A549 (cell line): Measurements from ENCODE around the gene CDCA7L. TPM values are rescaled to one million over a fixed set of nuclear protein-coding genes. Genes with fewer than 3 reads are reported as not detected.

Experiments
- ATAC-seq, 2 experiments: fragments of 200-7000 bp in 1 of 2; fragments of >200 bp in 1 of 2; cut with Nextera tagmentation in 1 of 2; cut with Tn5 transposase in 1 of 2; 3 replicates each; pipeline versions ENCODE4 v1.8.0 to v1.9.1; 2018 to 2020; ENCODE audit warnings: mild to moderate bottlenecking in 1 of 2, moderate library complexity in 1 of 2
- CTCF ChIA-PET: fragments of 300-600 bp; sonication (Branson Sonifier 250); formaldehyde crosslinking; extraction: SDS; loops from one replicate; lab custom pipeline; 2021; ENCODE audit warnings: antibody characterized with exemption, inconsistent platforms; lab: Yijun Ruan, JAX
- POLR2A ChIA-PET: fragments of 350-600 bp; formaldehyde crosslinking; extraction: SDS; loops from one replicate; lab custom pipeline; 2021; ENCODE audit warnings: antibody characterized with exemption, inconsistent platforms; lab: Yijun Ruan, JAX
- DNase-seq, 2 experiments: peaks; one replicate each; pipeline versions ENCODE4 v3.0.0 to v3.0.0-alpha.2; 2011 to 2016; ENCODE audit warnings: low read depth in 1 of 2, low spot score in 1 of 2
- FAIRE-seq: peaks from 2 replicates; lab custom pipeline; 2011; peaks lifted over from hg19 to GRCh38; lab: Jason Lieb, UNC
- H3K27ac ChIP-seq, 2 experiments: fragments of >200 bp; sonication (Bioruptor Twin); formaldehyde crosslinking; 3 replicates each; pipeline ENCODE4 v1.5.1; 2016 to 2017
- H3K4me1 ChIP-seq: fragments of >200 bp; sonication (Bioruptor Twin); formaldehyde crosslinking; 3 replicates; pipeline ENCODE4 v1.6.1; 2016
- H3K4me2 ChIP-seq: fragments of >200 bp; sonication (Bioruptor Twin); formaldehyde crosslinking; 3 replicates; pipeline ENCODE4 v1.6.1; 2016
- H3K4me3 ChIP-seq: fragments of >200 bp; sonication (Bioruptor Twin); formaldehyde crosslinking; 3 replicates; pipeline ENCODE4 v1.5.1; 2016
- H3K9me3 ChIP-seq: fragments of >200 bp; sonication (Bioruptor Twin); formaldehyde crosslinking; 3 replicates; pipeline ENCODE4 v1.6.1; 2016
- CBX8 ChIP-seq: fragments of 200-600 bp; sonication (generic); IDR thresholded peaks from 2 replicates; pipeline ENCODE4 v1.6.1; 2016
- CHD4 ChIP-seq: fragments of 200-600 bp; sonication (generic); IDR thresholded peaks from 2 replicates; pipeline ENCODE4 v1.6.1; 2016; ENCODE audit warnings: antibody characterized with exemption, mild to moderate bottlenecking, borderline replicate concordance
- CTCF ChIP-seq: fragments of >200 bp; sonication (Bioruptor Twin); formaldehyde crosslinking; IDR thresholded peaks from 3 replicates; pipeline ENCODE4 v1.5.1; 2016
- ELK1 ChIP-seq: fragments of 150-350 bp; IDR thresholded peaks from 2 replicates; pipeline ENCODE4 v1.6.1; 2014; ENCODE audit warnings: low read depth, mild to moderate bottlenecking, low read length
- EP300 ChIP-seq, 2 experiments: fragments of >200 bp; sonication (Bioruptor Twin); formaldehyde crosslinking; IDR thresholded peaks; 2 replicates in 1 of 2; 3 replicates in 1 of 2; pipeline ENCODE4 v1.6.1; 2016 to 2017
- HDAC2 ChIP-seq: fragments of 200-600 bp; sonication (generic); IDR thresholded peaks from 2 replicates; pipeline ENCODE4 v1.6.1; 2016
- HOXA7 ChIP-seq: fragments of 250-450 bp; sonication (Bioruptor Pico); IDR thresholded peaks from 2 replicates; pipeline ENCODE4 v1.5.0; 2020; ENCODE audit warnings: mild to moderate bottlenecking, moderate library complexity
- HOXB5 ChIP-seq: fragments of 250-450 bp; sonication (Bioruptor Pico); IDR thresholded peaks from 2 replicates; pipeline ENCODE4 v1.5.0; 2020; ENCODE audit warnings: mild to moderate bottlenecking, moderate library complexity
- JUNB ChIP-seq: fragments of >200 bp; sonication (Bioruptor Twin); formaldehyde crosslinking; IDR thresholded peaks from 2 replicates; pipeline ENCODE4 v1.6.1; 2016
- KDM5A ChIP-seq: fragments of 200-600 bp; sonication (generic); IDR thresholded peaks from 2 replicates; pipeline ENCODE4 v1.6.1; 2016; ENCODE audit warnings: antibody characterized with exemption, mild to moderate bottlenecking
- MAFK ChIP-seq: fragments of 450-650 bp; IDR thresholded peaks from 2 replicates; pipeline ENCODE4 v1.6.1; 2014; ENCODE audit not compliant: partially characterized antibody
- MAZ ChIP-seq: fragments of 150-350 bp; IDR thresholded peaks from 2 replicates; pipeline ENCODE4 v1.6.1; 2014; ENCODE audit warnings: antibody characterized with exemption, low read depth, low read length, borderline replicate concordance
- MYC ChIP-seq: IDR thresholded peaks from 2 replicates; pipeline ENCODE4 v1.6.1; 2012; ENCODE audit warnings: mild to moderate bottlenecking, inconsistent platforms, low read length, improper control_type of control experiment, borderline replicate concordance
- NR3C1 ChIP-seq: fragments of >200 bp; sonication (Bioruptor Twin); formaldehyde crosslinking; IDR thresholded peaks from 3 replicates; pipeline ENCODE4 v1.6.1; 2017
- POLR2A ChIP-seq: IDR thresholded peaks from 2 replicates; pipeline ENCODE4 v1.6.1; 2012; ENCODE audit warnings: mild to moderate bottlenecking, low read length
- RFX5 ChIP-seq: fragments of 450-650 bp; IDR thresholded peaks from 2 replicates; pipeline ENCODE4 v1.7.1; 2014; ENCODE audit warnings: antibody characterized with exemption, mild to moderate bottlenecking, moderate library complexity
- RNF2 ChIP-seq: fragments of 200-600 bp; sonication (generic); IDR thresholded peaks from 2 replicates; pipeline ENCODE4 v1.6.1; 2016; ENCODE audit warnings: low read depth, mild to moderate bottlenecking, antibody characterized with exemption, moderate library complexity, borderline replicate concordance
- TP53 ChIP-seq: fragments of 250-450 bp; sonication (Bioruptor Pico); IDR thresholded peaks from 2 replicates; pipeline ENCODE4 v1.5.0; 2021; ENCODE audit warnings: mild to moderate bottlenecking, moderate library complexity
- WGBS: methylation state at CpG from one replicate; pipeline ENCODE4 v1.1.6; 2017; ENCODE audit errors: missing lambda C conversion rate; 5-methylcytosine and 5-hydroxymethylcytosine counted together
- polyA plus RNA-seq, 4 experiments: library from polyadenylated mRNA; depleted of rRNA in 3 of 4; stranded (reverse); fragments of >200 nt; fragmentation: RNase III in 1 of 4; extraction: RNeasy Plus Mini Kit Qiagen cat#74134 plus additional on column Dnase treatment in 1 of 4; gene quantifications; 2 replicates in 3 of 4; 3 replicates in 1 of 4; pipeline ENCODE4 v1.2.3, GENCODE V29; 2011 to 2017
- TF ChIP-seq, protein P1 (sequence below): fragments of 250-450 bp; sonication (Bioruptor Pico); IDR thresholded peaks from 2 replicates; pipeline ENCODE4 v1.5.0; 2021; ENCODE audit warnings: mild to moderate bottlenecking, moderate library complexity, borderline replicate concordance
- TF ChIP-seq, protein P2 (sequence below): fragments of 200-600 bp; sonication (generic); IDR thresholded peaks from 2 replicates; pipeline ENCODE4 v1.6.1; 2016; ENCODE audit warnings: antibody characterized with exemption, mild to moderate bottlenecking, moderate library complexity

Gene CDCA7L
- polyA plus RNA-seq, 2 of the 4 experiments (the other 2 are of a cell fraction), result 20.8 to 27.8 TPM

DNA sequence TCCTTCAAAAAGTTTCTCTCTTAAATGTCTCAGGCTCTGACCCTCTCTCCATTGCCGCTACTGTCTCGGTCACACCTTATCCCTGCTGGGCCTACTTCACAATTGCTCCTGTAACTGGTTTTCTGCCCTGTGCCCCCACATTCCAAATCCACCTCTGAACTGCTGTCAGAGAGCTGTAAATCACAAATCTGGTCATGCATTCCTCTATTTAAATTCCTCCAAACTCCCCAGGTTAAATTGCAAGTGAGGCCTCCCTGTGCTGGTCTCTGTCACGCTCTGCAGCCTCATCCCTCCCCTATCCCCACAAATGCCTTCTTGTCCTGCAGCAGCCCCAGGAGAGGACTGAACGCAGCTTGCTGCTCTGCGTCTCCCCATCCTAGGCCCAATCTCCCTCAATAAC is 40.4 kb upstream of the CDCA7L start:
- Histone ChIP-seq H3K9me3 (no peaks in the 10 kb centered on the region), H3K27ac (no peak overlapping the region), H3K4me3 (no peak overlapping the region), H3K4me2 (no peak overlapping the region), H3K4me1 (no peaks in the 10 kb centered on the region)
- FAIRE-seq (no peak), ATAC-seq (no peak), DNase-seq (no peak)
- TF ChIP-seq CHD4, result no peak
- TF ChIP-seq CTCF, result no peak
- no peak for TF ChIP-seq HDAC2
- no peak for TF ChIP-seq RNF2
- TF ChIP-seq HOXB5 (CRISPR knock-in tag), result no peak
- CTCF ChIA-PET, result no interaction called here
- POLR2A ChIA-PET, result no interaction called here
- 59% methylated on average over 5 of the region's 5 CpGs for WGBS

- 0% methylated on average over 2 of the region's 2 CpGs for WGBS
- no peak for DNase-seq
- TF ChIP-seq KDM5A (no peak), RFX5 (no peak), CBX8 (no peak)
- TF ChIP-seq, protein P1, sequence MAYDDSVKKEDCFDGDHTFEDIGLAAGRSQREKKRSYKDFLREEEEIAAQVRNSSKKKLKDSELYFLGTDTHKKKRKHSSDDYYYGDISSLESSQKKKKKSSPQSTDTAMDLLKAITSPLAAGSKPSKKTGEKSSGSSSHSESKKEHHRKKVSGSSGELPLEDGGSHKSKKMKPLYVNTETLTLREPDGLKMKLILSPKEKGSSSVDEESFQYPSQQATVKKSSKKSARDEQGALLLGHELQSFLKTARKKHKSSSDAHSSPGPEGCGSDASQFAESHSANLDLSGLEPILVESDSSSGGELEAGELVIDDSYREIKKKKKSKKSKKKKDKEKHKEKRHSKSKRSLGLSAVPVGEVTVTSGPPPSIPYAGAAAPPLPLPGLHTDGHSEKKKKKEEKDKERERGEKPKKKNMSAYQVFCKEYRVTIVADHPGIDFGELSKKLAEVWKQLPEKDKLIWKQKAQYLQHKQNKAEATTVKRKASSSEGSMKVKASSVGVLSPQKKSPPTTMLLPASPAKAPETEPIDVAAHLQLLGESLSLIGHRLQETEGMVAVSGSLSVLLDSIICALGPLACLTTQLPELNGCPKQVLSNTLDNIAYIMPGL (CRISPR knock-in tag), result no peak
- TF ChIP-seq, all 56 proteins: peak for 0
- ATAC-seq (no peak), FAIRE-seq (no peak)
- Histone ChIP-seq H3K27ac (no peak overlapping the region), H3K4me2 (no peak overlapping the region), H3K4me1 (no peaks in the 10 kb centered on the region), H3K9me3 (no peaks in the 10 kb centered on the region), H3K4me3 (no peak overlapping the region)
- ChIA-PET POLR2A (no interaction called here), CTCF (interaction anchor here (0.9 to 1.6 kb wide), 2 partner anchors 15 to 18 kb away, joined by 5 to 6 read pairs; no protein-coding TSS in a partner anchor)
These were observed 38.3 kb upstream of the CDCA7L start for GRCh38 chr7:21984042-21984441.

DNA sequence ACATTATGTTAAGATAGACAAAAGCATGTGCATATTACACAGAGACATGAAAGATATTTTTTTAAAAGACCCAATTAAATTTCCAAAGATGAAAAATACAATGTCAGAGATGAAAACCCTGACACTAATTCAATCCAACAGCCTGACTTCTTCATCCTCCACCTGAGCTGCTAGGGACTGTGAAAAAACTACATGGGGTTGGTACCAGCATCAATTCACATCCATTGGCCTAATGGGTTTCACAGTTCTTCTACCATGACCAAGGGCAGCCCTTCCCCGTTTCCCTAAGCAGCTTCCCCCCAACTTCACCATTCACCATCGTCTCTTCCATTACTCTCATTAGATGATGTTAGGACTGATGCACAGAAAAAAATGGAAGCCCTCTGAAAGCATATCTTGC is 37.4 kb upstream of the CDCA7L start:
- CTCF ChIA-PET, result interaction anchor here (1.0 to 1.6 kb wide), 2 partner anchors 10 to 18 kb away, joined by 3 to 6 read pairs; no protein-coding TSS in a partner anchor
- DNase-seq (no peak), FAIRE-seq (no peak), ATAC-seq (no peak)
- no peak overlapping the region for H3K4me3 ChIP-seq
- H3K9me3 ChIP-seq, result no peaks in the 10 kb centered on the region
- no peak overlapping the region for H3K4me2 ChIP-seq
- TF ChIP-seq MYC, result no peak
- TF ChIP-seq, protein P2, sequence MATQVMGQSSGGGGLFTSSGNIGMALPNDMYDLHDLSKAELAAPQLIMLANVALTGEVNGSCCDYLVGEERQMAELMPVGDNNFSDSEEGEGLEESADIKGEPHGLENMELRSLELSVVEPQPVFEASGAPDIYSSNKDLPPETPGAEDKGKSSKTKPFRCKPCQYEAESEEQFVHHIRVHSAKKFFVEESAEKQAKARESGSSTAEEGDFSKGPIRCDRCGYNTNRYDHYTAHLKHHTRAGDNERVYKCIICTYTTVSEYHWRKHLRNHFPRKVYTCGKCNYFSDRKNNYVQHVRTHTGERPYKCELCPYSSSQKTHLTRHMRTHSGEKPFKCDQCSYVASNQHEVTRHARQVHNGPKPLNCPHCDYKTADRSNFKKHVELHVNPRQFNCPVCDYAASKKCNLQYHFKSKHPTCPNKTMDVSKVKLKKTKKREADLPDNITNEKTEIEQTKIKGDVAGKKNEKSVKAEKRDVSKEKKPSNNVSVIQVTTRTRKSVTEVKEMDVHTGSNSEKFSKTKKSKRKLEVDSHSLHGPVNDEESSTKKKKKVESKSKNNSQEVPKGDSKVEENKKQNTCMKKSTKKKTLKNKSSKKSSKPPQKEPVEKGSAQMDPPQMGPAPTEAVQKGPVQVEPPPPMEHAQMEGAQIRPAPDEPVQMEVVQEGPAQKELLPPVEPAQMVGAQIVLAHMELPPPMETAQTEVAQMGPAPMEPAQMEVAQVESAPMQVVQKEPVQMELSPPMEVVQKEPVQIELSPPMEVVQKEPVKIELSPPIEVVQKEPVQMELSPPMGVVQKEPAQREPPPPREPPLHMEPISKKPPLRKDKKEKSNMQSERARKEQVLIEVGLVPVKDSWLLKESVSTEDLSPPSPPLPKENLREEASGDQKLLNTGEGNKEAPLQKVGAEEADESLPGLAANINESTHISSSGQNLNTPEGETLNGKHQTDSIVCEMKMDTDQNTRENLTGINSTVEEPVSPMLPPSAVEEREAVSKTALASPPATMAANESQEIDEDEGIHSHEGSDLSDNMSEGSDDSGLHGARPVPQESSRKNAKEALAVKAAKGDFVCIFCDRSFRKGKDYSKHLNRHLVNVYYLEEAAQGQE, result no peak
- no peak for TF ChIP-seq TP53 (CRISPR knock-in tag)
- no peak for TF ChIP-seq NR3C1
- TF ChIP-seq KDM5A, result no peak
- no peak for TF ChIP-seq POLR2A
- no peak for TF ChIP-seq ELK1
- no peak for TF ChIP-seq EP300 (IDR thresholded peaks at IDR 0.05)
- no peak for TF ChIP-seq JUNB
- TF ChIP-seq HOXA7 (CRISPR knock-in tag), result no peak
- no peak for TF ChIP-seq MAZ
- TF ChIP-seq MAFK, result no peak
- WGBS, result 7% methylated on average over 2 of the region's 2 CpGs
- no peak overlapping the region for H3K27ac ChIP-seq
- H3K4me1 ChIP-seq, result no peaks in the 10 kb centered on the region
- POLR2A ChIA-PET, result no interaction called here
